Pons (tissue), 1 donor: ENCODE measurements around the gene HOXA9.

Experiments
- DNase-seq: peaks from one replicate; pipeline ENCODE4 v3.0.0-alpha.2; 2016; ENCODE audit warnings: low spot score

HOXA9 gene

DNA sequence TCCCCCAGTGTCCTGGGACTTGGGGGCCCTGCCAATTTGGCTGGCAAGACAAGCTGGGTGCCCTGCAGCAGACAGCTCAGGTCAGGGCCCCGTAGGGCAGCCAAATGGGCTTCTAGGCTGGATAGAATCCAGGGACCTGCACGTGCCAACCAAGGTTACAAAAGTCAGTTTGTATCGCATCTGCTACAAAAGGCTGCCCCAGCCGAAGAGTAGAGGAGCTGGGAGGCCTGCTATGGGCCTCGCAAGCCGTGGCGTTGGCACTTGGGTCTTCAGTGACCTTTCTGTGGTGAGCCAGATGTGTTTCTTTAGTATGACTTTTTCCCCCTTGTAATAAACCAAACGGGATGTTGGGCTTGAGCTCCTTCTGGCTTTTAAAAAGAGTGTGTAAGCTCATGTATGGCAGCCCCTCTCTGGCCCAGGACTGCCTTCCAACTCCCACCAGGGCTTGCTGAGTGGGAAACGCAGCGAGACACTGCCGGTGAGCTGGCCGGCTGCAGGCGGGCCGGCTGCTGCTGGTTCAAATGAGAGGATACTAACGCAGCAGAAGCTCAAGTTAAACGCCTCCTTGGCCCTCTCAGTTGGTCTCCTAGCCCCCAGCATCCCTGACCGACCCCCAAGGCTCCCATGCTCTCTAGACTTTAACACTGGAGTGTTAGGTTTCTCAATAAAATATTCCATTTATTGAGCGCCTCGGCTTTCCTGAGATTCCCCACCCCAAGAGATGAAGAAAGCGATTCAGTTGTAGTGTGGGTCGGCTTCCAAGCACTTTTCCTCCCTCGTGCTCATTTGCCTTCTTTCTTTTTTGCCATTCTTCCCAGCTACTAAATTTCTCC lies 11.8 kb upstream of the HOXA9 start:
- DNase-seq, result no peak

DNA sequence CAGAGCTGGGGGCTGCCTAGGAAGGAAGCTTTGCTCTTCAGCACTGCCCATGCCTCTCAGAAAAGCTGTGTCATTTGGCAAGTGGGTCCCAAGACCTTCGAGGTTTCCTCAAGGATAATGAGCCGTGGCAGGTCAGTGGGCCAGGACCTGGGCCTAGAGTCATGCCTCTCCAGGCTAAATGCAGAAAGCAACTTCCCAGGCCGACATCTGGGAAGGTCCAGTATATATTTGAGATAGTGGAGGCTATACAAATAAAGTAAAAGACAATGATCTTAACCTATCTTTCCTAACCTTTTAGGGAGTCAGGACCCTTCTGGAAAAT lies 11.1 kb upstream of the HOXA9 start:
- DNase-seq, result no peak

DNA sequence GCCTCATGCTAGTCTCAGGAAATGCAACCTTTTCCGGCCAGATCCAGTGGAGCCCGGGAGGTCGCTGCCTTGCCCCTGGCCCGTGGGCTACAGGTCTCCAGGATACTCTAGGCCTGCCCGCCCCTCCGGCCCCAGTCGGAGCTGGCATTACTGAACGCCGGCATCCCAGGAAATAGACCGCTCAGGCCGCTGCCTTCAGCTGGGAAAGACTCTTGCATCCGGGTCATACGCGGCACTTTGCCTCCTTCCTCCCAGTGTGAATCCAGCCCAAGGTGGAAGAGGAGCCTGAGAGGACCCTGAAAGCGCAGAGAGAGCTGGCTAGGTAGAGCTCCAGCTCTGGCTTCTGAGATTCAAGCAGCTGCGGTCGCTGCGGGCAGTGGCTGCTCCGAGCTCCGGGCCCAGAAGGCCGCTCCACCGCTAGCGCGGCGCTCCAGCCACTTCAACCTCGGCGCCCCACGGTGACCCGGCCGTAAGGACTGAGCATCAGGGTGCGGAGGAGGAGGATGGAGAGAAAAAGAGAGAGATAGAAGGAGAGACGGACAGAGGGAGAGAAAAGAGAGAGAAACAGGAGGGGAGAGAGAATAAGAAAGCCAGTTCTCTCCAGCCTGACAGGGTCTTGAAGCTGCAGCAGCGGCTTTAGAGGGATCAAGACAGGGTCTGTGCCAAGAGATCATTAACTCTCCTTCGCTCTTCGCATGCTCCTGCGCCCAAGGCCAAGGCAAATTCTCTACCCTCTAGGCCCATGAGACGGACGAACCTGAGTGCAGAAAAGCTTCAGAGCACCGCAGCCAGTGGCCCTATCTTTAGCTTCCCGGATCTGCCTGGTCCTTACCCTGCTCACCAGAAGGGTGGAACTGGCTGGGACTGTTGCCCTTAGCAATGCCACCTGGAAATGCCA lies 10.5 kb upstream of the HOXA9 start:
- DNase-seq, result no peak

- no peak for DNase-seq
Measured at GRCh38 chr7:27174874-27175625, 9.7 kb upstream of the HOXA9 start.

- no peak for DNase-seq
Measured at GRCh38 chr7:27173956-27174873, 8.9 kb upstream of the HOXA9 start, which contains the start of gene HOXA10. Gene HOXA10, minus strand, starts transcription at chr7:27174320. Its CDS starts 14 bp downstream, at chr7:27174306.

- DNase-seq, result no peak
Measured at GRCh38 chr7:27173511-27173955, 8.2 kb upstream of the HOXA9 start.

DNA sequence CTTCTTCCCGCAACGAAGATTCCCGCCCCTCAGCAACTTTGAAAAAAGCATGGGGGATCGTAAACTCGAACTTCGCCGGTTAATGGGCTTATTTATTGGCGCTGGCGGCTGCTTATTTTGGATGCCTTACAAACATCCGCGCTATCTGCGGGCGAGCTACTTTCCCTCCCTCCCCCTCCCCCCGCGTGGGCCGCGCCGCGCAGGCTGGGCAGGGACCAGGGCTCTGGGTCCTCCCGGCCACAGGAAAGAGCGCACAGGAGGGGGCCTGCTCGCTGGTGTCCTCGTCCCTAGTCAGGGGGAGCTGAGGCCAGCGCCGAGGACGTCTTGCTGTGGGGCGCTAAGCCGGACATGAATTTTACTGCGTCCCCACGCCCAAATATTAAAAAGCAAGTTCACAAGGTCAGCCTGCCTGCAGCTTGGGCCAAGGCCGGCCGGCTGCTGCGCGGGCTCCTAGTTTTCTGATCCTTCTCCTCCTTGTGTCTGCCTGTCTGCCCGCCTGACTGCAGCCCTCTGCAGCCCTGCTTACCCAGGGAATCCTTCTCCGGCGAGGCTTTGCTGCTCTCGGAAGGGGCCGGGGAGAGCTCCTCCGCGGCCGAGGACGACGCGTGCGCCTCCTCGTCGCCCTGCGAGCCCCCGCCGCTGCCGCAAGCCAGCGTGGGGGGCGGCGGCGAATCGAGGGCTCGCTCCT lies 7.6 kb upstream of the HOXA9 start:
- no peak for DNase-seq

DNA sequence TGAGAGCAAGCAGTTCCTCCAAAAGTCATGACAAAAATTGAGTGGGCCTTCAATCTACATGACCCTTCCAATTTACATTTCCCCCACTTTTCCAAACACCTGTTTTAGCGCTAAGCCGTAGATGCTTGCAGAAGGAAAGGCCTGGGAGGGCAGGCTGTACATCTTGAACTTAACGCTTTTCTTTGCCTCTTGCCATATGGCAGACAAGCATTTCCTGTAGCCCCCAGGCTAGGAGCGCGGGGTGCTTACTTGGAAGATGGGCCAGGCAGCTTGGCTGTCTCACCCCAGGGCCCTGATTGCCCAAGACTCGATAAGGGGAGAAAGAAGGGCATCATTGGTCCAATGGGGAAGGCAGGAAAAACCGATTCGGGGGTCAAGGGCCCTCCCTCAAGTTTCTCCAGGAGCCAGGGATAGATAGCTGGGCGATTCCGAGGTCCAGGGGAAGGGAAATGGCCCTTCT lies 7.0 kb upstream of the HOXA9 start:
- no peak for DNase-seq

GRCh38 chr7:27171637-27172314 lies 6.4 kb upstream of the HOXA9 start:
- DNase-seq, result no peak

- no peak for DNase-seq
Measured at GRCh38 chr7:27171325-27171636, 5.9 kb upstream of the HOXA9 start.

- DNase-seq, result no peak
Measured at GRCh38 chr7:27170426-27171324, 5.3 kb upstream of the HOXA9 start.

DNA sequence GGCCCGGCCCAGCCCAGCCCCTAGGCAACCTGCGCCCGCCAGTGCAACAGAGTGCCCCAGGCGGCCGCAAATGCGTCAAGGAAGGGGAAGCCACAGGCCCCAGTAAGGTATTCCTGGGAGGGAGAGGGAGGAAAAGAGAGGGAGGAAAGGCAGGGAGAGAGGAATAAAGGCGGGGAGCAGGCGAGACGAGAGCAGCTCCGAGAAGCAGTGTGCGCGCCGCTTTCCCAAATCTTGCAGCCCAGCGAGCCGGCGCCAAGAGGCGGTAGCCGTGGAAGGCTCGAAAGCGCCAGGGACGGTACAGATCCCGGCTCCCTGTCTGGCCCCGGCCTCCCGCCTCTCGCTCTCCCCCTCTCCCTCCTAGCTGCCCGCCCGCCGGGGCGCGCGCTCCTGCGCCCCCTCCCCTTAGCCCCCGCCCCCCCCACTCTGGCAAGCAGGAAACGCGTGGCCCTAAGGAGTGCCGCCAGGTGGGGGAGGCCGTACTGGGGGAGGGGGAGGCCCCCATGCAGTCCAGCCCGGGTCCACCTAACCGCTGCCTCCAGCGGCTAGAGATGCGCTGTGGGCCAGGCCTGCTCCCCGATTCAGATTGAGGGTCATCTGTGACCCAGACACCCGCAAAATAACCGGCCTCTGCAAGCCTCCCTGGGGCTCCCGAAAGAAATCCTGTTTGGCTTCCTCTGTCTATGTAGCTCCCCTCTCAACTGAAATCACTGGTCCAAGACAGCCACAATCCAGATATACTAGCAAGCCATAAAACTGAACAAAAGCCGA lies 4.5 kb upstream of the HOXA9 start:
- DNase-seq, result no peak

DNA sequence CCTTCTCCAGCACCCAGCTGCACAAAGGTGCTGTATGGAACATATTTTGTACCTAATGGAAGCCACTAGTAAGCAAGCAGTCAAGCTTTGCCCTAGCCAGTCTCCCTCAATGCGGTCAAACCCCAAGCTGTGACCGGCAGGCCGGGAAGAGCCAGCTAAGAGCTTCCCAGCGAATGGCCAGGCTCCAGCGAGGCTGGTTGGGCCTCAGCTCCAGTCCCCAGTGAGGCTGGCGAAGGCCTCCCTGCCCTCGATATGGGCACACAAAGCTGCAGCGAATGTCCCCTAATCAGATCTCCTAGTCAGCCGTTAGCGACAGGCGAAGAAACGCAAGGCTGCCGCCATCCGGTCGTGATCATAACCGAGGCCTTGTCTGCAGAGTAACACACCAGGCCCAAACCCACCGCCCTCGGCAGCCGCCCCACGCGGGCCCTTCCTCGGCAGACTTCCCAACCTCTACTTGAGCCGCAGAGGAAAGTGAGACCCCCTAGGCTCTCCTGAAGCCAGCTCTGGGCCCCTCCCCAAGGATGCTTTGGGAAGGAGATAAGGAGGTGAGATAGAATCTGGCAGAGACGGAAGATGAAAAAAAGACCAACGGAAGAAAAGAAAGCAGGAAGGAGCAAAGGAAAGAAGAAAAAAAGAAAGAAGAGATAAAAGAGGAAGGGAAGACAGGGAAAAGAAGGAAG lies 3.1 kb upstream of the HOXA9 start:
- no peak for DNase-seq

DNA sequence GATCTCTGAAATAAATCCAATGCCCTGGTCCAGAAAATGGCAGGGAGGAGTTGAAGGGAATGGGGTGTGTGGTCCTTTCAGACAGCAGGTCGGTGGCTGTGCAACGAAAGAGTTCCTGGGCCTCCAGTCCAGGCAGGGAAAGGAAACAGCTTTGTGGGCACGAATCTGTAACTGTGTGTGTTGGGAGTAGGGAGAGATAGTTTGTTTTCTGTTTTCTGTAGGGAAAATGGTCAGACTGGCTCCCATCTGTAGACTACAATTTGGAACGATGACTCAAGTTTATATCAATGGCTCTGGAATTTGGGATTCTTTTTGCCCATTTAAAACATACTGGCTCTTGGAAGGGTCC lies 2.6 kb upstream of the HOXA9 start:
- DNase-seq, result no peak

DNA sequence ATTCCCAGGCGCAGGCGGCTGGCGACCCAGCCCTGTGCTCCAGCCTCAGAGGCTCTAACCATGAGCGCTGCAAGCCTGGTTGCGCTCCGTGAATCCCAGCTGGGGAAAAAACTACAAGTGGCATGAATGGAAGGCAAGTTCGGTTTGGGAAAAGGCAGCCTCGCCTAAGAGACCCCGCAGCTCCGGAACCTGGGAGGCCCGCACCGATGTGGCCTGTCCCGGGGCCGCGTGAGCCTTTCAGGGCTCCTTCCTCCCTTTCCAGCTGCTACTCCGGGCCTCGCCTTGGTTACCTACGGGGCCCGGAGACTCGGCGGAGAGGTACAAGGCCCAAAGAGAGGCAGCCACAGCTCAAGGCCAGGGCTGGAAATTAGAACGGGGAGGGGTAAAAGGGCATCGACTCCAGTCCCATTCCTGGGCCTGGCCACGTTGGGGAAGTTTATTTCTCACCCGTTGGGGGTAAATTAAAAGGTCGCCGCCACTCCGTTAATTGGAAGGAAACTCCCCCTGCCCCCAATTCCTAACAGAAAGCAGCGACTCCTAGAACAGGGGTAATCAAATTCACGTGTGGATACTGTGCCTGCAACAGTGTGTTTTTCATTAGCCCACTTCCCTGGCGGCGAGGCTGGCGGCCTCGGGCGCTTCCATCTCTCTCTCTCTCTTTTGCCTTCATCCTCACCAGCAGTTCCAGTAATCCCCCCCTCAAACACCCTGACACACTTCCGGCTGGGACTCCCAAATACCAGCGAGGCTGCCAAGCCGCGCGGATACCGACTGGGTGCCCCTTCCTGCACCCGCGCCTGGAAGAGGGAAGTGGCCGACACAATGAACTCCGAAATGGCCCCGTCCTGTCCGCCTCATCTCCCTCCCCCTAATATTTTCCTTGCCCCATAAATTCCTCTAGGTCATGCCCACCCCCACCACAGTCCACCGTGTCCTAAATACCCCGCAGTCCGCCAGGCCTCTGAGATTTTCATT lies 1.5 kb upstream of the HOXA9 start:
- DNase-seq, result no peak

- no peak for DNase-seq
Measured at GRCh38 chr7:27165996-27166530, 726 bp upstream of the HOXA9 start.
